Smooth muscle cell (in vitro differentiated cells): Measurements from ENCODE around the gene WNT9B. TPM values are rescaled to one million over a fixed set of nuclear protein-coding genes. Genes with fewer than 3 reads are reported as not detected.
A peak's percentile ranks its signal among the peaks of the same experiment; 100 is the strongest.

ENCODE experiments used
- DNase-seq: peaks from one replicate; lab custom pipeline; 2025; ENCODE audit not compliant: unreplicated experiment; lab: John Stamatoyannopoulos, UW
- H2AFZ ChIP-seq: fragments of 200-600 bp; sonication (generic); 2 replicates; pipeline ENCODE4 v1.6.0; 2016; ENCODE audit warnings: antibody characterized with exemption, low read depth, mild to moderate bottlenecking
- H3F3A ChIP-seq: fragments of 200-600 bp; sonication (generic); 2 replicates; pipeline ENCODE4 v1.6.0; 2017; ENCODE audit warnings: antibody characterized with exemption, low read depth
- H3K27ac ChIP-seq: fragments of 200-600 bp; sonication (generic); 2 replicates; pipeline ENCODE4 v1.5.1; 2016; ENCODE audit warnings: low read depth, mild to moderate bottlenecking
- H3K27me3 ChIP-seq: fragments of 200-600 bp; sonication (generic); 2 replicates; pipeline ENCODE4 v1.6.1; 2016; ENCODE audit warnings: low read depth, mild to moderate bottlenecking
- H3K36me3 ChIP-seq: fragments of 200-600 bp; sonication (generic); 2 replicates; pipeline ENCODE4 v1.5.1; 2016; ENCODE audit warnings: low read depth
- H3K4me1 ChIP-seq: fragments of 200-600 bp; sonication (generic); 2 replicates; pipeline ENCODE4 v1.5.1; 2016; ENCODE audit warnings: low read depth
- H3K4me2 ChIP-seq: fragments of 200-600 bp; sonication (generic); 2 replicates; pipeline ENCODE4 v1.6.0; 2016; ENCODE audit warnings: mild to moderate bottlenecking
- H3K4me3 ChIP-seq: fragments of 200-600 bp; sonication (generic); 2 replicates; pipeline ENCODE4 v1.5.1; 2016; ENCODE audit warnings: mild to moderate bottlenecking
- H3K79me2 ChIP-seq: fragments of 200-600 bp; sonication (generic); 2 replicates; pipeline ENCODE4 v1.6.0; 2016; ENCODE audit warnings: low read depth, mild to moderate bottlenecking
- H3K9ac ChIP-seq: fragments of 200-600 bp; sonication (generic); 2 replicates; pipeline ENCODE4 v1.6.0; 2016; ENCODE audit warnings: low read depth
- H3K9me3 ChIP-seq: fragments of 200-600 bp; sonication (generic); replicated peaks from 2 replicates; pipeline ENCODE4 v1.5.1; 2016; ENCODE audit warnings: low read depth
- H4K20me1 ChIP-seq: fragments of 200-600 bp; sonication (generic); 2 replicates; pipeline ENCODE4 v1.6.0; 2016; ENCODE audit warnings: low read depth
- CTCF ChIP-seq: fragments of 200-600 bp; sonication (generic); IDR thresholded peaks from 2 replicates; pipeline ENCODE4 v1.5.1; 2017; ENCODE audit warnings: borderline replicate concordance, mild to moderate bottlenecking, antibody characterized with exemption; ENCODE audit not compliant: insufficient read depth, poor library complexity, severe bottlenecking
- WGBS: methylation state at CpG from one replicate; pipeline ENCODE4 v1.1.7; 2016; ENCODE audit warnings: low lambda C conversion rate; 5-methylcytosine and 5-hydroxymethylcytosine counted together
- polyA plus RNA-seq: library from polyadenylated mRNA; unstranded; fragments of >200 nt; fragmentation: Nextera tagmentation; extraction: Ambion mirVana; gene quantifications from 2 replicates; pipeline ENCODE4 v1.2.1, GENCODE V29; 2016
- total RNA-seq: library from RNA; depleted of rRNA; stranded (reverse); fragments of >200 nt; gene quantifications from 2 replicates; pipeline ENCODE4 v1.2.3, GENCODE V29; 2014

Gene WNT9B
- total and polyA plus RNA-seq, 2 experiments from 2014 or later = not detected

- H3K9ac ChIP-seq = no peak overlapping the region
- H3K27me3 ChIP-seq = no peaks in the 10 kb centered on the region
- peak overlapping the region; percentile 0 for H3K4me2 ChIP-seq
- H2AFZ ChIP-seq = peak overlapping the region; percentile 45
- H3F3A ChIP-seq = no peaks in the 10 kb centered on the region
- no peaks in the 10 kb centered on the region for H3K9me3 ChIP-seq
- no peaks in the 10 kb centered on the region for H3K36me3 ChIP-seq
- WGBS = 24% methylated on average over 8 of the region's 8 CpGs
- no peak for TF ChIP-seq CTCF
- no peaks in the 10 kb centered on the region for H4K20me1 ChIP-seq
- H3K4me3 ChIP-seq = no peak overlapping the region
- H3K79me2 ChIP-seq = no peaks in the 10 kb centered on the region
- no peak overlapping the region for H3K27ac ChIP-seq
- no peak for DNase-seq
- H3K4me1 ChIP-seq = no peaks in the 10 kb centered on the region
Observed at GRCh38 chr17:46865100-46865499, 13.7 kb downstream of the WNT9B start.

GRCh38 chr17:46866325-46866724 lies 14.9 kb downstream of the WNT9B start:
- H3K4me2 ChIP-seq = no peak overlapping the region
- H3K4me3 ChIP-seq = no peak overlapping the region
- 85% methylated on average over 8 of the region's 8 CpGs for WGBS
- H4K20me1 ChIP-seq = no peaks in the 10 kb centered on the region
- no peaks in the 10 kb centered on the region for H3K27me3 ChIP-seq
- H3K27ac ChIP-seq = no peak overlapping the region
- H3K4me1 ChIP-seq = no peaks in the 10 kb centered on the region
- H3K9ac ChIP-seq = no peak overlapping the region
- no peak for TF ChIP-seq CTCF
- H3K9me3 ChIP-seq = no peaks in the 10 kb centered on the region
- H2AFZ ChIP-seq = no peak overlapping the region
- DNase-seq = no peak
- no peaks in the 10 kb centered on the region for H3F3A ChIP-seq
- H3K79me2 ChIP-seq = no peaks in the 10 kb centered on the region
- H3K36me3 ChIP-seq = no peaks in the 10 kb centered on the region

GRCh38 chr17:46866747-46867146 lies 15.4 kb downstream of the WNT9B start:
- no peak overlapping the region for H3K9ac ChIP-seq
- no peaks in the 10 kb centered on the region for H3F3A ChIP-seq
- no peak overlapping the region for H3K4me2 ChIP-seq
- no peaks in the 10 kb centered on the region for H3K36me3 ChIP-seq
- no peak overlapping the region for H3K27ac ChIP-seq
- H3K27me3 ChIP-seq = no peaks in the 10 kb centered on the region
- no peak overlapping the region for H2AFZ ChIP-seq
- H3K9me3 ChIP-seq = no peaks in the 10 kb centered on the region
- no peak overlapping the region for H3K4me3 ChIP-seq
- H4K20me1 ChIP-seq = no peaks in the 10 kb centered on the region
- H3K4me1 ChIP-seq = no peaks in the 10 kb centered on the region
- no peak for DNase-seq
- TF ChIP-seq CTCF = no peak
- H3K79me2 ChIP-seq = no peaks in the 10 kb centered on the region

- no peak overlapping the region for H2AFZ ChIP-seq
- no peaks in the 10 kb centered on the region for H3K27me3 ChIP-seq
- DNase-seq = no peak
- H4K20me1 ChIP-seq = no peaks in the 10 kb centered on the region
- no peak overlapping the region for H3K4me2 ChIP-seq
- no peak overlapping the region for H3K27ac ChIP-seq
- no peaks in the 10 kb centered on the region for H3K9me3 ChIP-seq
- no peaks in the 10 kb centered on the region for H3F3A ChIP-seq
- H3K4me1 ChIP-seq = no peaks in the 10 kb centered on the region
- no peaks in the 10 kb centered on the region for H3K79me2 ChIP-seq
- WGBS = 76% methylated on average over 6 of the region's 6 CpGs
- TF ChIP-seq CTCF = no peak
- H3K4me3 ChIP-seq = no peak overlapping the region
- H3K9ac ChIP-seq = no peak overlapping the region
- H3K36me3 ChIP-seq = no peaks in the 10 kb centered on the region
Observed at GRCh38 chr17:46868689-46869187, 17.4 kb downstream of the WNT9B start.
